HG03565 (cell line): ENCODE data around the gene GTSE1.
"Not testable (repeated sequence)": the region's sequence is repeated elsewhere in the genome, so short reads cannot be mapped to it uniquely, and the experiment has no call there.

ENCODE experiments used
- ATAC-seq: cut with Tn5 transposase; IDR thresholded peaks from one replicate; pipeline ENCODE4 v1.9.1; 2021; ENCODE audit warnings: mild to moderate bottlenecking, moderate library complexity; ENCODE audit not compliant: unreplicated experiment

The GTSE1 gene

DNA sequence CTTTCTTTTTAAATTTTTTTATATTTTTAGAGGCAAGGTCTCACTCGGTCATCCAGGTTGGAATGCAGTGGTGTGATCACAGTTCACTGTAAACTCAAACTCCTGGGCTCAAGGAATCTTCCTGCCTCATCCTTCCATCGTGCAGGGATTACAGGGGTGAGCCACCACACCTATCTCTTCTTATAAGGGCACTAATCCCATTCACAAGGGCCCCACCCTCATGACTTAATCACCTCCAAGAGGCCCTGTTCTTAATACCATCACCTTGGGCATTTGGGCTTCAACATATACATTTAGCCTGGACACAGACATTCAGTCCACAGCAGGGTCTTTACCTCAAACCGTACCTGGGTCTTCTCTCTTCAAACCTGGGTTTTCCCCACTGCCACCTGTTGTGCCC is 4.5 kb upstream of the GTSE1 start:
- ATAC-seq = no peak

DNA sequence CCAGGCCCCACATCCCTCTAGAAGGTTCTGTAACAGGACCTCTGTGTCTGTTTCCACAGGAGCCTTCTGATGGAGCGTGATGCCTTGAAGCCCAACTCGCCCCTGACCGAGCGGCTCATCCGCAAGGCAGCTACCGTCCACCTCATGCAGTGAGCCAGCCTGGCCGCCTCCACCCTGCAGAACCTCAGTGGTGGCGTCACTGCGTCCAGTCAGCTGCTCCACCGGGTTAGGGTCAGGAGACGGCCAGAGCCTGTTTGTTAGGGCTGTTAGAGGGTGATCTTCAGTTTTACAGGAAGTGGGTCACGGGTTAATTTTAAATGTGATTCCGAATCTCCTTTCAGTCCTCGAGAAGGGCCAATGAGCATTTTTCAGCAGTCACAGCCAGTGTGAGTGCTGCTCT is 3.9 kb upstream of the GTSE1 start:
- ATAC-seq = no peak

DNA sequence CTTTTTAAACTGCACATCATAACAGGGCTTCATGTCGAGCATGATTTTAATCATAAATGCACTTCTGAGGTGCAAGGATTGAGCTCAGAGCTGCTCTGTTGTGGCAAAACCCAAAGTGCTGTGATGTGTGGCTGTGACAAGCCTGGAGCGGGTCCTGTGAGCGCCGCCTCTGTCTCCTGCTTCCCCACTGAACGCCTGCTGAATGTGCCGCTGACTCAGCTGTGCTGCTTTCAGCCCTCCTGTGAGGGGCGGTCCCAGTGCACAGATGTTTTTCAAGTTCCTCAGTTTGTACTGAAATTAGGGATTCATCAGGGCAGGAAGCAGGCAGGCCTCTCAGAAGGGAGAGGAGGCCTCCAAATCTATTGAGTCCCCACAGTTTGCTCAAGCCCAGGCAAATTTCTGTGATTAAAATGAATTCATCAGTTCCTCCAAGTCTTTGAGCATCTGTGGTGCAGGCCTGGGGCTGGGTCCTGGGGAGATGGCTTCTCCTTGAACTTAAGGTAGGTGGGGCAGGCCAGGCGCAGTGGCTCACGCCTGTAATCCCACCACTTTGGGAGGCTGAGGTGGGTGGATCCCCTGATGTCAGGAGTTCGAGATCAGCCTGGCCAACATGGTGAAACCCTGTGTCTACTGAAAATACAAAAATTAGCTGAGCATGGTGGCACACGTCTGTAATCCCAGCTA is 3.0 kb upstream of the GTSE1 start:
- no peak for ATAC-seq

DNA sequence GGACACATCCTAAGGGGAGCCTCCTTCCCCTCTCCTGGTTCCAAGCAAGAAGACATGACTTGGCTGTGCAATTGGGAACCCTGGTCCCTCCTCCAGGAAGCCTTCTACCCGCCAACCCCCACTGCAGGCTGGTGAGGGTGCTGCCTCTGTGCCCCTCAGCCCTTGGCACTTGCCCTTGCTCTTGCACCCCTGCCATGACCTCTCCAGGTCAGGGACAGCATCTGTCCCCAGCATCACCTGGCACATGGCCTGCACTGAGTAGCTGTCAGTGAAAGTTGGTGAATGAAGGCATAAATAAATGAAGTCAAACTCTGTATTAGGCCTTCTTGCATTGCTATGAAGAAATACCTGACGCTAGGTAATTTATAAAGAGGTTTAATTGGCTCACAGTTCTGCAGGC is 1.9 kb upstream of the GTSE1 start:
- ATAC-seq = no peak

DNA sequence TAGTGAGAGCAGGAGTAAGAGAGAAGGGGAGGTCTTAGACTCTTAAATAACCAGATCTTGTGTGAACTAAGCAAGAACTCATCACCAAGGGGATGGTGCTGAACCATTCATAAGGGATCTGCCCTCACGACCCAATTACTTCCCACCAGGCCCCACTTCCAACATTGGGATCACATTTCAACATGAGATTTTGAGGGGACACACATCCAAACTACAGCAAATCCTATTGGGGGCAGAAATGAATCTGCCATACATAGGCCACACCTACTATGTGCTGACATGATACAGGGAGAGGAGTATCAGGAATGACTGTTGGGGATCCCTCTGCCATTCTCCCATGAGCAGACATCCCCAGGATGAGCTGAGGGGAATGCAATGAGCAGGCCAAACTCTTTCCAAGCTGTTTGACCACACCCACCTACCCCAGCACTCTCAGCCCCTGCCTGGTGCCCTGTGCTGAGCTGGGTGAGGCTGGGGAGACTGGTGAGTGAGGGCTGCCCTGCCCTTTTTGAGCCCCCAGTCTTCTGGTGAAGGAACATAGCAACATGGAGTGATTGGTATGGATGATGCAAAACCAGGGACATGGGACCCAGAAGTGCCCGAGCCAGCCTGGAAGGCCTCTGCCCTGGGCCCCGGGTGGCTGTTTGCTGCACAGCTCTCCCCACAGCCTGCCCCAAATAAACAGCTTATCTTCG is 1.2 kb upstream of the GTSE1 start:
- no peak for ATAC-seq

DNA sequence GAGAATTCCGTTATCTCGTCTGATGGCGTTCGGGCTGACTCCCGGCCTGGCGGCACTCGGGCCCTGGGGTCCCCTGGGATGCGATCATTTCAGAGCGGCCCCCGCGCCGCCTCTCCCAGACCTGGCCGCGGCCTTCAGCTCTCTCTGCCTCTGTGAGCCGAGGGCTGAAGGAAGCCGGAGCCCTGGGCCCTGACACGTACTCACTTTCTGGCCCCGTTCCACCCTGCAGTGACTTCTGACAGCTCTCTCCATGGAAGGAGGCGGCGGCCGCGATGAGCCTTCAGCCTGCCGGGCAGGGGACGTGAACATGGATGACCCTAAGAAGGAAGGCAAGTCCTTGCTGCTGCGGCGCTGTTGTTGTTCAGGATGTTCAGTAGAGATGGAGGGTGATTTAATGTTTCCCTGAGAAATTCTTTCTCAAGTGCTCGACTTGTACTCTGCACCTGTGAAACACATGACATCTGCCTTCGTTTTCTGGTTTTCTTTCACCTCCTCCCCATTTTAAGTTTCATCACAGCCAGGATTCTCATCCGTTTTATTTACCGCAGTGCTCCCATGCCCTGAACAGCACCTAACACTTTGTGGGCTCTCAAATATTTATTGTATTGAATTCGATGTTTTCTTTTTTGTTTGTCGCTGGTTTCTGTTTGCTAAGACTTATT is 612 bp downstream of the GTSE1 start:
- ATAC-seq = no peak

DNA sequence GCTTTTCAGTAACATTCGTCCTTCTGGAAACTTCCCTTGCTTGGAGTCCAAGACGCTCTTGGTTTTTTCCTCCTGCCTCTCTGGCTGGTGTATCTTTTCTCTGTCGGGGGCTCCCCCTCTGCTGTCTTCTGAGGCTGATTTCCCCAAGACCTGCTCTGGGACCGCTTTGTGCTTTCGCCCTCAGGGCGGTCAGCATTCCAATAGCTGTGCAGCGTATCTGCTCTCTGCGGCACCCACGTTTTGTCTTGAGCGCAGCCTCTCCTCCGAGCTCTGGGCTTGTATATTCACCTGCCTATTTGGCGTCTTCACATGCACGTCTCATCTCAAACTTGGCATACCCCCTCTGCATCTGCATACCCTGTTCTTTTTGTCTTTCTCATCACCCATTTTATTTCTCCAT is 2.4 kb downstream of the GTSE1 start:
- no peak for ATAC-seq

DNA sequence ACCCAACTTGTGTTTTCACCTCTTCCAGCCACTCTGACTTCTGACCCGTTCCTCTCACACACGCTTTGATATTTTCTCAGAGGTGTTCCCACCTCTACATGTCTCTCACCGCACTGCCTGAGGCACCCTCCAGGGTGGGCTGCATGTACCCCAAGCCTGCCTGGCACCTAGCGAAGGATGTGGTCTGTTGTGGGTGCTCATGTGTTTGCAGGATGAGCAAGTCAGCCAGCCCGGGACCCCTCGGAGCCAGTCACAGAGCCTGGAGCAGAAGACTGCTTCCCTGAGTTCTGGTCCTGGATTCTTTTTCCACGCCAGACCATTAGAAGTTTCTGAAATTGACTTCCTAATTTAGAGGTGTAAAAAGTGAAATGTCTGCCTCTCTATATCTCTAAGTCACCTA is 3.8 kb downstream of the GTSE1 start:
- no peak for ATAC-seq

DNA sequence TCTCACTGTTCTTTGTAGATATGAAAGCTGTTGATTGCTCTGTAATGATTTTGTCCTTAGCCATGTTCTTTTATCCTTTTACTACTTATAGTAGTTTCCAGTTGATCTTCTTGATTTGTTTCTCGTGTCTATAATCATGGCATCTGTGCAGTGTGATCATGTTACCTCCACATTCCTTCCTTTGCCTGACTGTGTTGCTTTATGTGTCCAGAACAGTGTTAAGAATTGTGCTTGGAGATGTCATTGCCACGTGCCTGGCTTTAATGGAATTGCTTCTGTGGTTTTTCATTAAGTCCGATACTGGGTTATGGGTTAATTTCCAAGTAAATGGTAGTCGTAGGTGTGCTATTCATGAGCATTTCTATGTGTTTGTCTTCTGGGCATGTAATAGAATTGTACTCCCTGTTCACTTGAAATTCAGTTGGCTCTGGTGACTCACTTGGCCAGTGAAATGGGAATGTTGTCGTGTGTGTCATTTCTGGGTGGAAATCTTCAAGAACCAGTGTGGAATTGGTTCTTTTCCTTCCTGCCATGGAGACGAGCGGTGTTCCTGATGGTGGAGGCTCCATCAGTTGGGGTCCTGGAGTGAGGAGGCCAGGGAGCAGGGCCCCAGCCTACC is 6.8 kb downstream of the GTSE1 start:
- ATAC-seq = no peak

DNA sequence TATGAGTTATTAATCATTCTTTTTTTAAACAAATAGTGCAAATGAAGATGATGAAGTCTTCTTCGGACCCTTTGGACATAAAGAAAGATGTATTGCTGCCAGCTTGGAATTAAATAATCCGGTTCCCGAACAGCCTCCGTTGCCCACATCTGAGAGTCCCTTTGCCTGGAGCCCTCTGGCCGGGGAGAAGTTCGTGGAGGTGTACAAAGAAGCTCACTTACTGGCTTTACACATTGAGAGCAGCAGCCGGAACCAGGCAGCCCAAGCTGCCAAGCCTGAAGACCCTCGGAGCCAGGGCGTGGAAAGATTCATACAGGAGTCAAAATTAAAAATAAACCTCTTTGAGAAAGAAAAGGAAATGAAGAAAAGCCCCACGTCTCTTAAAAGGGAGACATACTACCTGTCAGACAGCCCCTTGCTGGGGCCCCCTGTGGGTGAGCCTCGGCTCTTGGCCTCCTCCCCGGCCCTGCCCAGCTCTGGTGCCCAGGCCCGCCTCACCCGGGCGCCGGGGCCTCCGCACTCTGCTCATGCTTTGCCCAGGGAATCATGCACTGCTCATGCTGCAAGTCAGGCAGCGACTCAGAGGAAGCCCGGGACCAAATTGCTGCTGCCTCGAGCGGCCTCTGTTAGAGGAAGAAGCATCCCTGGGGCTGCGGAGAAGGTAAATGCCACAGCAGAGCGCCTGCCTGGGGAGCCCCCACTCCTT is 11.8 kb downstream of the GTSE1 start:
- no peak for ATAC-seq

DNA sequence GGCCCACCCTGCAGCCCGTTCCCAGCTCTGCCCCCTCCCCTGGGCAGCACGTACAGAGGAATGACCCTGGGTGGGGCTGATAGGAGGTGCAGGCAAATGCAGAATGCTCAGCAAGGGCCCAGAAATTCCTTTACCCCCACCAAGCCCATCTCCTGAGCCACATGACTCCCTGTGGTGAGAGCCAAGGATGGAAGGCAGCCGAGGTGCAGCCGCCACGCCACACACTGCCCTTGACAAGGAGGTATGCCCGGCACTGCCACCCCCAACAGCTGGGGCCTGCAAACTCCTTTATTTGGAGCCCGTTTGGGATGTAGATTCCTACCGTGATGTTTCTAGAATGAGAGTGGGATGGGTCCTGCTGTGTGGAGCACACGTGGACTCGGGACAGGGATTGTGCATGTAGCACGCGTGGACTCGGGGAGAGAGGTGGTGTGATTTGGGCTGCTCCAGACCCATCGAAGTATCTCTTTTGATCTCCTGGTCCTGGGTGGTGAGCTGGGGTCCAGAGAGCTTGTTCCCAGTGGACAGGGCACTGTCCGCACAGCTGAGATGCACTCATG is 12.9 kb downstream of the GTSE1 start:
- no peak for ATAC-seq

DNA sequence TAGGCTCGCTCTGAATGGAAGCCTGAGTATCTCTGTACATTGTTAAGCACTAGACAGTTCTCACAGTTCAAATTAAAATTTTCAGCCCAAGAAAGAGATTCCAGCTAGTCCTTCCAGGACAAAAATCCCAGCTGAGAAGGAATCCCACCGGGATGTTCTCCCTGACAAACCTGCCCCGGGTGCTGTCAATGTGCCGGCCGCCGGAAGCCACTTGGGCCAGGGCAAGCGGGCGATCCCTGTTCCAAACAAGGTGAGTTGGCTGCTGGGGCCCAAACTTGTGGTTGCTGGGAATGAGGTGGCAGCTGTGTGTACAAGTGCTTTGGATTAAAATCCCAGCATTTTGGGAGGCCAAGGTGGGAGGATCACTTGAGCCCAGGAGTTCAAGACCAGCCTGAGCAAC is 15.4 kb downstream of the GTSE1 start:
- ATAC-seq = no peak

DNA sequence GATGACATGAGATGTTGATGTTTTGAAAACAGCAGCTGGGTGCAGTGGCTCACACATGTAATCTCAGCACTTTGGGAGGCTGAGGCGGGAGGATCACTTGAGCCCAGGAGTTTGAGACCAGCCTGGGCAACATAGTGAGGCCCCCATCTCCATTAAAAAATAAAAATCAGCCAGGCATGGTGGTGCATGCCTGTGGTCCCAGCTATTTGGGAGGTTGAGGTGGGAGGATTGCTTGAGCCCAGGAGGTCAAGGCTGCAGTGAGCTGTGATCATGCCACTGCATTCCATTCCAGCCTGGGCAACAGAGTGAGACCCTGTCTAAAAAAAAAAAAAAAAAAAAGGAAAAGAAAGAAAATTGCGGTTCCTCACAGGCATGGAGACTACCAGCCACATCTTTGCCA is 16.2 kb downstream of the GTSE1 start:
- ATAC-seq = not testable (repeated sequence)

DNA sequence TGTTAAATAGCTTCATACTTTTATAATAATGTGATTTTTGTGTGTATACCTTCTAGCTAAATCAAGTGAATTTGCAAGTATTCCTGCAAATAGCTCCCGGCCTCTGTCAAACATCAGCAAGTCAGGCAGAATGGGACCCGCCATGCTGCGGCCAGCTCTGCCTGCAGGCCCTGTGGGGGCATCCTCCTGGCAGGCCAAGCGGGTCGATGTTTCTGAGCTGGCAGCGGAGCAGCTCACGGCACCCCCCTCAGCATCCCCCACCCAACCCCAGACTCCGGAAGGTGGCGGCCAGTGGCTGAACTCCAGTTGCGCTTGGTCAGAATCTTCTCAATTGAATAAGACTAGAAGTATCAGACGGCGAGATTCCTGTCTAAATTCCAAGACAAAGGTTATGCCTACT is 19.3 kb downstream of the GTSE1 start:
- no peak for ATAC-seq

DNA sequence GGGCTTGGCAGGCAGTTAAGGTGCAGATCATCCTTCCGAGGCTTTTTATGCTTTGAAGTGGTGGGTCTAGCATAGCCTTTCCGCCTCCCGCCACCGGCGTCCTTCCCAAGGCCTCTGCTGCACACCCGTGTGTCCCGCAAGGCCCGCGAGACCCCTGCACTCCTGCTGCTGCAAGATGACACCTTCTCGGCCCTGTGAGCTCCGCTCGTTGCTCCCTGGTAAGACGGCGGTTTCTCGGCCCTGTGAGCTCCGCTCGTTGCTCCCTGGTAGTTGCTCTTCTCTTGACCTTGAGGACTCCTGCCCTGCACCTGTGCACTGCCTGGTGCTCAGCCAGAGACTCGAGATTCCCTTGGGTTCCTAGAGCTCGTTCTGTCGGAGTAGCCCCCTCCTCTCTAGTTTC is 21.0 kb downstream of the GTSE1 start:
- no peak for ATAC-seq

DNA sequence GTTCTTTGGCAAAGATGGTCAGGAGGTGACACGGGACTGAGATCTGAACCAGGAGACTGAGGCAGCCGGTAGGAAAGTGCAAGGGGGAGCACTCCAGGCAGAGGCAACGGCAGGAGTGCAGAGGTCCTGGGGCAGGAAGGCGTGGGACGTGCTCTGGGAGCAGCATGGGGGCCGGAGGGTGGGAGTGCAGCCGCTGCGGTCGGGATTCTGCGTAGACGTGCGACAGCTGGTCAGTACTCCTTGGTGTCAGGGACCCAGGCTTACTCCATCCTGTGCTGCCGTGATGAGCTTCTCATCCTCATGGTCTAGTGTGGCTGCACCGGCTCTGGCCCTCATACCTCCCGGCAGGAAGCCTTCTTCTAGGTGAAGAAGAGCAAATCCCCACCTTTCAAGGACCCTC is 21.9 kb downstream of the GTSE1 start:
- no peak for ATAC-seq

DNA sequence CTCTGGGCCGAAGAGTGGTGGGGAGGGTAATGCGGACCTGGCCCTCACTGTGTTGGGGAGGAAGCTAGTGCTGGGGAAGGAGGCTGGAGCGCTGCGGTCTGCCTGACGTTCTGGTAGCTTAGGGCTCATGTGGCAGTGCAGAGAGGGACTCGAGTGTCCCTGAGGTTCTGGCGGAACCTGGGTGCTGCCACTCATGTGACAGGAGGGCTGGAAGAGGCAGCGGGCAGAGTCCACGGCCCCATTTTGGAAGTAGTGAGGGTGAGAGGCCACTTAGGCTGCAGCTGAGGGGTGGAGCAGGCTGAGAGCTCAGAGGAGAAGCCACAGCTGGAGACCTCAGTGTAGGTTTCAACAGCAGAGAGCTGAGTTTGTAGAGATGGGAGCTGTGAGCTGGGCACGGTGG is 22.6 kb downstream of the GTSE1 start:
- no peak for ATAC-seq

DNA sequence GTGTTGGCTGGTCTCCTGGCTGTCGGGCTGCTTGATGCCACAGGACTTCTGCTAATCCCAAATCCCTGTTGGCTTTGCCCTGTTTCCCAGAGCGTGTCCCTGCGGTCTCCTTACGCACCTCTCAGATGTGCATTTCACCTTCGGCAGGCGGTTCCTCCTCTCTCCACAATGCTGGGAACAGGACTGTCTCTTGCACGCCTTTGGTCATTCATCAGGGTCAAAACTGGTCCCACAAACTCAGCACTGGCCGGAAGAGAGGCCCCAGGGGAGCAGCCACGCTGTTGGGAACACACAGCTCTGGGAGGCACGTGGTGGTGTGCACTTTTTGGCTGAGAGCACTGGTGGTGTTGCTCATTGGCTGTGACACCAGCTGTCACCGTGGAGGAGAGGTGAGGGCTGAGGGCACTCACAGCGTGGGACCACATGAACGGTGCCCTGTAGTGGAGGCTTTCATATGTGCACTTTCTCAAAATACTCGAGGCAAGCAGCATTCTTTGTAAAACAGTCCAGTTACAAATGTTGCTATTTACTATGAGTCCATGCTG is 23.6 kb downstream of the GTSE1 start:
- ATAC-seq = no peak

DNA sequence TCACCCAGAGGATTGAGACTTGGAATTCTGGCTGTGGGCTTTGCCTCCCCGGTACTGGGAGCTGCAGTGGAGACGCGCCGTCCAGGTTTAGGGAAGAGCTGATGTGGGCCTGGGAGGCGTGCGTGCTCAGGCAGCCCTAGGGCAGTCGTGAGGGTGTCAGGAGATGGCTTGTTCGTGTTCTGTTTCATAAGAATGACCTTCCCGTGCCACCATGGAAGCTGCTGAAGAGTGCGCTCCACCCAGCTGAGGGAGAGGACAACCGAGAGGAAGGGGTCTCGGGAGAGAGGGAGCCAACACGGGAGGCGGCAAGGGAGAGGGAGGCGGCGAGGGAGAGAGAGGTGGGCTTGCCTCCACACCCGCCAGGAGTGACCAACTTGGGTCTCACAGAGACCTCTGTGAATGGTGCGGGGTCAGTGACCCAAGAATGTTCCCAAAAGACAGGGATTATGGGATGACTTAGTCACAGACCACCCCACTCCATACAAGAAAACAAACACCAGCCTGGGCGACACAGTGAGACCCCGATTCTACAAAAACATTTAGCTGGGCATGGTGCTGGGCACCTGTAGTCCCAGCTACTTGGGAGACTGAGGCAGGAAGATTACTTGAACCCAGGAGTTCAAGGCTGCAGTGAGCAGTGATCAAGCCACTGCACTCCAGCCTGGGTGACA is 24.2 kb downstream of the GTSE1 start:
- no peak for ATAC-seq

DNA sequence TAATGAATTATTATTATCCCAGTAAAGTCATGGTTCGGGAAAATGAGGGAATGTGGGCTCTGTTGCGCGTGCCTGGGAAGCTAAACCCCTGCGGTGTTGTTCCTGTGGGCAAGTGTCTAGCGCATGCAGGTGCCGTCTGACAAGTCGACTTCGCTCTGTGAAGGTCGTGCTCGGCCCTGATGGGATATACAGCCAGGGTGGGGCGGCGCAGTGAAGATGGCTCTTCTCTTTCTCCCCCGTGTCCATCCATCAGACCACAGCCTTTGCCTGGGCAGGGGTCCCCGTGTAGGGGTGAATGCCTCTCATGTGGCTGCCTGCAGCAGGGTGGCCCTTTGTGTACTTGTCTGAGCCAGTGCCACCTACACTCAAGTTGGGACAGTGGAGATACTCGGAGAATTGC is 26.0 kb downstream of the GTSE1 start:
- ATAC-seq = no peak
